Measurements from ENCODE around the gene SAMD11. TPM values are rescaled to one million over a fixed set of nuclear protein-coding genes. Genes with fewer than 3 reads are reported as not detected.
A peak's percentile ranks its signal among the peaks of the same experiment; 100 is the strongest.

Gene SAMD11
- total and polyA plus RNA-seq, 2 donors from 2014 or later = 13.3 to 21.4 TPM

- intact Hi-C loops (cut with DNase I) = no loop called here
- no peak for FAIRE-seq
These were observed 55.4 kb downstream of the SAMD11 start for GRCh38 chr1:978835-979743.

GRCh38 chr1:979744-980072, 56.0 kb downstream of the SAMD11 start:
- Histone ChIP-seq H3K4me3 (ENCODE audit: low read length in 3 of 3) (no peak overlapping the region), H3K9me3 (ENCODE audit: control insufficient read depth in 2 of 3, insufficient read depth in 1 of 3, low read length in 3 of 3) (no peaks in the 10 kb centered on the region), H3K9ac (ENCODE audit: low read length in 3 of 3) (no peak overlapping the region), H3K36me3 (ENCODE audit: control insufficient read depth in 2 of 3, insufficient read depth in 3 of 3, low read length in 3 of 3) (no peaks in the 10 kb centered on the region), H3K27ac (ENCODE audit: low read depth in 2 of 2, low read length in 2 of 2) (no peak overlapping the region), H3K27me3 (ENCODE audit: control insufficient read depth, insufficient read depth, low read length) (no peaks in the 10 kb centered on the region), H3K4me1 (ENCODE audit: control insufficient read depth in 2 of 3, insufficient read depth in 2 of 3, low read depth in 1 of 3, low read length in 3 of 3) (peaks cover 0 to 8% (median 0%) of the 10 kb centered on the region in 3 donors)
- TF ChIP-seq, protein P1, sequence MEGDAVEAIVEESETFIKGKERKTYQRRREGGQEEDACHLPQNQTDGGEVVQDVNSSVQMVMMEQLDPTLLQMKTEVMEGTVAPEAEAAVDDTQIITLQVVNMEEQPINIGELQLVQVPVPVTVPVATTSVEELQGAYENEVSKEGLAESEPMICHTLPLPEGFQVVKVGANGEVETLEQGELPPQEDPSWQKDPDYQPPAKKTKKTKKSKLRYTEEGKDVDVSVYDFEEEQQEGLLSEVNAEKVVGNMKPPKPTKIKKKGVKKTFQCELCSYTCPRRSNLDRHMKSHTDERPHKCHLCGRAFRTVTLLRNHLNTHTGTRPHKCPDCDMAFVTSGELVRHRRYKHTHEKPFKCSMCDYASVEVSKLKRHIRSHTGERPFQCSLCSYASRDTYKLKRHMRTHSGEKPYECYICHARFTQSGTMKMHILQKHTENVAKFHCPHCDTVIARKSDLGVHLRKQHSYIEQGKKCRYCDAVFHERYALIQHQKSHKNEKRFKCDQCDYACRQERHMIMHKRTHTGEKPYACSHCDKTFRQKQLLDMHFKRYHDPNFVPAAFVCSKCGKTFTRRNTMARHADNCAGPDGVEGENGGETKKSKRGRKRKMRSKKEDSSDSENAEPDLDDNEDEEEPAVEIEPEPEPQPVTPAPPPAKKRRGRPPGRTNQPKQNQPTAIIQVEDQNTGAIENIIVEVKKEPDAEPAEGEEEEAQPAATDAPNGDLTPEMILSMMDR (IDR thresholded peaks at IDR 0.05; ENCODE audit: borderline replicate concordance, extremely low read depth, insufficient read depth) = no peak
- no peak for FAIRE-seq
- intact Hi-C loops (cut with DNase I) = no loop called here
- no peak for DNase-seq

More at GRCh38 chr1:978835-979743, 55.4 kb downstream of the SAMD11 start:
- Histone ChIP-seq H3K4me3 (ENCODE audit: low read length in 3 of 3) (no peak overlapping the region), H3K27ac (ENCODE audit: low read depth in 2 of 2, low read length in 2 of 2) (no peak overlapping the region), H3K9me3 (ENCODE audit: control insufficient read depth in 2 of 3, insufficient read depth in 1 of 3, low read length in 3 of 3) (no peaks in the 10 kb centered on the region), H3K36me3 (ENCODE audit: control insufficient read depth in 2 of 3, insufficient read depth in 3 of 3, low read length in 3 of 3) (no peaks in the 10 kb centered on the region), H3K9ac (ENCODE audit: low read length in 3 of 3) (no peak overlapping the region), H3K27me3 (ENCODE audit: control insufficient read depth, insufficient read depth, low read length) (no peaks in the 10 kb centered on the region), H3K4me1 (ENCODE audit: control insufficient read depth in 2 of 3, insufficient read depth in 2 of 3, low read depth in 1 of 3, low read length in 3 of 3) (peaks cover 0 to 8% (median 0%) of the 10 kb centered on the region in 3 donors)
- DNase-seq = peak in 2 of 5 donors; percentile 40 to 75
- TF ChIP-seq, protein P1 (IDR thresholded peaks at IDR 0.05; ENCODE audit: borderline replicate concordance, extremely low read depth, insufficient read depth) = no peak

GRCh38 chr1:980137-980571, 56.4 kb downstream of the SAMD11 start:
- no peak overlapping the region for H3K27ac ChIP-seq (ENCODE audit: low read depth in 2 of 2, low read length in 2 of 2)
- H3K4me1 ChIP-seq (ENCODE audit: control insufficient read depth in 2 of 3, insufficient read depth in 2 of 3, low read depth in 1 of 3, low read length in 3 of 3) = peaks cover 0 to 8% (median 0%) of the 10 kb centered on the region in 3 donors
- no peak overlapping the region for H3K9ac ChIP-seq (ENCODE audit: low read length in 3 of 3)
- TF ChIP-seq, protein P1 (IDR thresholded peaks at IDR 0.05; ENCODE audit: borderline replicate concordance, extremely low read depth, insufficient read depth) = no peak
- H3K36me3 ChIP-seq (ENCODE audit: control insufficient read depth in 2 of 3, insufficient read depth in 3 of 3, low read length in 3 of 3) = no peaks in the 10 kb centered on the region
- intact Hi-C loops (cut with DNase I) = no loop called here
- peak in 1 of 5 donors; percentile 24 for DNase-seq
- no peak overlapping the region for H3K4me3 ChIP-seq (ENCODE audit: low read length in 3 of 3)
- no peak for FAIRE-seq
- no peaks in the 10 kb centered on the region for H3K27me3 ChIP-seq (ENCODE audit: control insufficient read depth, insufficient read depth, low read length)
- no peaks in the 10 kb centered on the region for H3K9me3 ChIP-seq (ENCODE audit: control insufficient read depth in 2 of 3, insufficient read depth in 1 of 3, low read length in 3 of 3)
